HG03095 (cell line): ENCODE results near the gene CAPS.

Source experiments
- ATAC-seq: cut with Tn5 transposase; IDR thresholded peaks from one replicate; pipeline ENCODE4 v1.9.1; 2021; ENCODE audit warnings: moderate library complexity; ENCODE audit not compliant: unreplicated experiment

CAPS gene

DNA sequence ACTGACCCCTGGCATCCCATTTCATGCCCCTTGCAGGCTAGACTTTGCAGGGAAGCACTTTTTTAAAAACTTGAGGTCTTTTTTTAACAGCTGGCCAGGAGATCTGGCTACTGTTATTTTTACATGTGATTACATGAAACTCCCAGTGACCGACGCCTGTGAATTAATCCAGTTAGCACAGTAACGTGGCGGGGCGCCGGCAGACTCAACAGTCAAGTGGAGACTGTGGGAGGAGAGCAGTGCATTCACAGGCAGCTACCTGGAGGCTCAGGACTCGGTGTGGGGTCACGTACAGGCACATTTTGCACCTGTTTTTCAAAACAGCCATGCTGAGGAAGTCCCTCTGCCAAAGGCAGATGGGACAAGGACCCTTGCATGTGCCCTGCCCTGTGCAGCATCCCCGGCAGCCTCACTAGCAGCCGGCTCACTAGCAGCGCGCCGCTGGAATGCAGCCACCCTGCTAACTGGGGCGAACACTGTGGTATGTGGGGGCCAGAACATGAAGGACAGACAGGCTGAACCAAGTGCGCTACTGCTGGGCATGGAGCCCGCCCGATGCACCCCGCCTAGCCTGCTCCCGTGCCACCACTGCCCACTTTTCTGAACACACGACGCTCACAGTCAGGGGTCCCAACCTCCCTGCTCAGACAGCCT lies 18.7 kb downstream of the CAPS start:
- no peak for ATAC-seq

DNA sequence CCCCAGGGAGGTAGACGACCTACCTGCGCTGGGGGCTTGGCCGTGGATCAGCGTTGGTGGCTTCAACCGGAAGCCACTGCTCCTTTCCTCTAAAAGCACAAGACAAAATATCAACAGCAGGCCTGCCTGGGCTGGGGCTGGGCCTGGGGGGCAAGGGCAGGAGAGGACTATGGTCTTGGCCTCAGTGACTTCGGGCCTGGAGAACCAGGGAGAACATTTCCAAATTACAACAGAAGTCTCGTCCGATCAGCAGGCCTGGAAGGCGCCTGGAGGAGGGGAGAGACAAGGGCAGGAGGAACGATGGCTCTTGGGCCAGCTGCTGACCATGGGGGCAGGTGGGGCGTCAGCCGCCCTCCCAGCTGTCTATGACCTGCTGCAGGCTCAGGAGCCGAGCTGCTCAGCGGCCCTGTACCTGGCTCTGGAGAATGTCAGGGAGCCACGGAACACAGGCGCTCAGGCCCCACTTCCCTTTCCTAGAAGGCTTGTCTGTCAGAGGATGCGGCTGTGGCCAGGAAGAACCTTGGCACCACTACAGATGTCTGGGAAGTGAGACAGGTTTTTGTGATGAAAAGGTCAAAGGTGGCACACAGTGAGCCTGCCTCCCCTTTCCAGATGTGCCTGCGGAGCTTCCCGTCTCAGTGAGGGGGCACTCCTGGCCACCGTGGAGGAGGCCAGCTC lies 19.5 kb downstream of the CAPS start:
- no peak for ATAC-seq

DNA sequence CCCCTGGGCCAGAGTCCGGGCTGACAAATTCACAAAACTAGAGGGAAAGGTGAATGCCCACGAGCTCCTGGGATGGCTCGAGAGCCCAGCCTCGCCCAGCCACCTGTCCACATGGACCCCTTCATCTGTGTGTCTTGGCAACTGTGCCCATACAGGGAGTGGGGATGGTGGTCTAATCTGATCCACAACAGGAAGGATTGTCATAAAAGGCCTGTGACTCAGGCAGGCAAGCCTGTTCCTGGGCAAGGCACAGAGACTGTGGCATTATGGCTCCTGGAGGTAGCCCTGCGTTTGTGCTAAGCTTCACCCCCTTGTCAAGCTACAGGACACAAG lies 20.0 kb downstream of the CAPS start:
- ATAC-seq, result no peak

DNA sequence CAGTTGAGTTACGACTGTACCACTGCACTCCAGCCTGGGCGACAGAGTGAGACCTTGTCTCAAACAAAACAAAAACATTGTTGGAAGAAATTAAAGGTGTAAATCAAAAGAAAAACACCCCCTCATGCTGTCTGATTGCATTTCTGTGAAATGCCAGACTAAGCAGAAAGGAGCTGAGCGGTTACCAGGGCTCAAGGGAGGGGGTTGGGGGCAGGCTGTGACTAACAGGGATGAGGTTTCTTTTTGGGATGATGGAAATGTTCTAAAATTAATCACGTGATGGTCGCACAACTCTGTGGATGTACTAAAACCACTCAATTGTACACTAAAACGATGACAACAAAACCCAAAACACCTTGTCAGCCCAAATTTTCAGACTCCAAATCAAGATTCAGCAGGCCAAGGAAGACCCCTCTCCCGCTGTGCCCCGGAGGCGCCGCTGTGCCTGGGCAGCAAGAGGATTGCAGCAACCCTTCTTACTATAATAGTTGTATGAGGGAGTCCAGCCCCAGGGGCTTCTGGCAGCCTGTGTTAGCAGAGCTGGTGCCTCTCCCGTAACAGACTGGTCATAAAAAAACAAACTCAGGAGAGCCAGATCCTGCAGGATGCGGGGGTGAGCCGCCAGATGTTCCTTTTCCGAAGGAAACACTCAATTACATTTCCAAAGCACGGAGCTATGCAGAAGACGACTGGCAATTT lies 20.9 kb downstream of the CAPS start:
- ATAC-seq, result no peak

DNA sequence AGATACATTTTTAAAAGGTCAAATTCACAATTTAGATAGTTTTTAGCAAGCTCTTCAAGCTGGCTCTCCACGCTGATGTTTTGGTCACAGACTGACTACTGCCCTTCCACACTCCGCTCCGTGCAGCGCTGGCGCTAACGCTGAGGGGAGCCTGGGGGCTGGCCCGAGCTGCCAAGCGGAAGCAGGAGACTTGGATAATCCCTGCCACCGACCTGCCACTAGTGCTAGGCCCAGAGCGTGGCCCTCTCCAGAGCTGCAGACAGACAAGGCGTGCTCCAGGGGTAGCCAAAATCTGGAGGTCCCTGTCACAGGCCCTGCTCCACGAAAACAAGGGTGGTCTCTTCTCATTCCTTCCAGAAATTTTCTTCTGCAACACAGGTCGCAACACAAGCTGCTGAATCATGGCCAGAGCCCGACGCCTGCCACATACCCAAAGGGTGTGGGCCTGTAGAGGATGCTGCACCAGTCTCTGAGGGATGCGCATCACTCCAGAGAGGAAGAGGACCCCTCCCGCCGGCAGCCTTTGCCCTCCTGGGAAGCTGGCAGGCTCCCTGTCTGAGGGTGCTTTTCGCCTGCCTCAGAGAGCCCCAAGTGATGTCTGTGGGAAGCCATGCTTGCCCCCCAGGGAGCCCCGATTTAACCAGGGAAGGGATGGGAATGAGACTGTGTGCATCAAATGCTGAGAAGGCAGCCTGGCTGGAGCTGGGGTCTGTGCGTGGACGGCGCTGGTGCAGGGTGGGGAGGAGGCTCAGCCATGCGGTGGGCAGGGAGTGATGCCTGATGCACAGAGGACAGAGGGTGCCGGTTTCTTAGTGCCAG lies 21.6 kb downstream of the CAPS start:
- ATAC-seq, result no peak

DNA sequence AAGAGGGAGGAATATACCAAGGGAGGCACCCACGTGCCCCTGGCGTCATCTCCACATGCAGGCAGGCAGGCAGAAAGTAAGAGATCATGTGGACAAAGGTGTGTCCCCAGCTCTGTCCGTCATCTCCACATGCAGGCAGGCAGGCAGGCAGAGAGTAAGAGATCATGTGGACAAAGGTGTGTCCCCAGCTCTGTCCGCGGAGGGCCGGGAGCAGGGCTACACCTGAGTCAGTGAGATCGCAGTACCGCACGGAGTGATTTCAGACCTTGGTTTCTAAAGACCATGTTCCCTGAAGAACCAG lies 22.2 kb downstream of the CAPS start:
- ATAC-seq, result no peak

DNA sequence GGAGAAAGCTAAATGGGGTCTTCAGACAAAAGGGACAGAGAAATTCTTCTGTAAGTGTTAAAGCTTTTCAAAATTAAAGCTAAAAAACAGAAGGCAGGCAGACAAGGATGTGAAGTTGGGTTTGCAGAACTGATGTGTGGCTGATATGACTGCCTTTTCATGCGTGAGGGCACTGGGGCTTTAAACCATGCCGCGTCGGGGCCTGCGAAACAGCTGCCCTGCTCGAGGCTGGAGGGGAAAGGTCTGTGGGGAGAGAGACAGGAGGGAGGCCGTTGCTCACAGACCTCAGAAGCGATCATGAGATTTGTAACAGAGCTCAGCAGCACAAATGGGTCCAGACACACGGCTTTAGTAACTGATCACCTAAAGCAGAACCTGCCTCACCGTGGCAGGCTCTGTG lies 23.5 kb downstream of the CAPS start:
- no peak for ATAC-seq

DNA sequence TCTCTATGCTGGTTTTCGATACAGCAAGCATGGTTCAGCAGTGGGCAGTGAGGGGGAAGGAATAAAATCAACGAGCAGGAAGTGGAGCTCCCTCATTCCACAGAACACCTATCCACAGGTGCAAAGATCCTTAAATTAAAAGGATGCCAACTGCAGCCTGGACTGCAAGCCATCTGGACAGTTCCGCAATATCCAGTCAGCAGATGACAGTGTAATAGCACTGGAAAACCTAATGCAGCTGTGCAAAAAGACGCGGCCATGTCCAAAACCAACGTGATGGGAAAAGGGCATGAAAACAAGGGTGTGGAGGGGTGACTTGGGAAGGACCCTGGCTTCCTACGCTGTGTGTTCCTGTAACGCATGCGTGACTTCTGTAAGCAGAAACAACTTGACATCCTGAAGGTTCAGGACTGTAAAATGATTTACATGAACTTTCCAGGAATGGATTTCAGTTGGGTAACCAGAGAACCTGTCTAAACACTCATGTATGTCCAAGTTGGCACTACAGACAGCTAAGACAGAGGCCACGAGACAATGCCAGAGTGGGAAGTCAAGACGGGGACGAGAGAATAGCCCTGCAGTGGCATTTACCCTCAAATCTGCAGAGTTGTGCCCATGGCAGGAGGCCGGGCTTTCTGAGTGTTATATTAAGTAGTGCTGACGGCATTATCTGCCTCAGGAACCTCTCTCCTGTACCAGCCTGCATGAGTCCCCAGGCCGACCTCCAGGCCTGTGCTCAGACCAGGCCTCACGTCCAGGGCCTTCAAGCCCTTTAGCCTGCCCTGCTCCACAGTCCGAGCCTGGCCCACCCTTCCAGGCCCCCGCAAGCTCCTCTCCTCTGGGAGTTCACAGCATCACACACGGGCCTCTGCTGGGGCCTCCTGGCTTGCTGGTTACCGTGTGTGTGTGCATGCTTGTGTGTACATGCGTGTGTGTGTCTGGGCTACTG lies 26.5 kb downstream of the CAPS start:
- no peak for ATAC-seq

DNA sequence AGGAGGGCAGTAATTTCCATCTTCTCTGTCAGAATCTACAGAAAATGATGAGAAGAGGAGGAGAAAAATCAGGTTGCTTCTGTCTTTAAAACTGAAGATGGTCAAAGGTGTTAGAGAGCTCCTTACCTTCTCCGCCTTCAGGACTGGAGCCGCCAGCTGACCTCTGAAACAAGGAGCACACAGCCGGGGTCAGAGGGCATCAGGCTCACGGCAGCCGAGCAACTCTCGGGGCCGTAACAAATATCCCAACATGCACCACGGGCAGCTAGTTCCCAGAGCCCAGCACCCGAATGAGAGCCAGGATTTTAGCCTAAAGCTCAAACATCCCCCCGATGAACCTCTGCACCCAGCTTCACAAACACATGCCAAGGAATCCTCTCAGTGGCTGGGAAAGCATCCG lies 27.6 kb downstream of the CAPS start:
- ATAC-seq, result no peak

DNA sequence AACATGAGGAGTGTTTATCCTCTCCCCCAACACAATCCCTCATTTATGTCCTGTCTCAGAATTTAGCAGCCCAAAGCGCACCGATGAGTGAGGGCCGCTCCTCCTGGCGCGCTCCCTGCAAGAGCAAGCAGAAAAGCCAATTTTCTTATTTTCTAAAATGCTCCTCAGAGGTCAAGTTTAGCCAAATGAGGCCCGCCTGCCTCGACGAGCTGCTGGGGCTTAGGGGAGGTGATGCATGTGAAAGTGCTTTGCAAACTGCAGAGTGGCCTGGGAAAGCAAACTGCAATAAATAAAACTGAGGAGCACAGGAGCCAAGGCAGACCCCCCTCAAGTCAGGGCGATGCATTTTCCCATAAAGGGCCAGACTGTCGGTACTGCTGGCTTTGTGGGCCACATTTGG lies 29.0 kb downstream of the CAPS start:
- no peak for ATAC-seq

DNA sequence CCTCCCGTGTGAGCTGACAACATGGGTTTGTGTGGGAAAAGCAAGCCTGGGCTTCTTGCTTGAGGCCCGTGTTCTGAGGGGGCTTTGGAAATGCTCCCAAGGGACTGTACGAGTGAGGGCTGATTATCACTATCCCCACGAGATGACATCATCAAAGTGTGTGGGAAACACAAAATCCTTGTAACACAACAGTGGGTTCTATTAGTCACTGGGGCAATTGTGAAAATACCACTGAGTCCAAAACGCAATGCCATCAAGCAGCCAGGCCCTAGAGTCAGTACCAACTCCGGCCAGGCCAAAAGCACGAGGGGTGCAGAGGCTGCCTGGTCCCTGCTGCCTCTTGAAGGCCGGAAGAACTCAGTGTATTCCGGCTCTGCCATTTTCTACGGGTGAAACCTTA lies 29.6 kb downstream of the CAPS start:
- ATAC-seq, result no peak

DNA sequence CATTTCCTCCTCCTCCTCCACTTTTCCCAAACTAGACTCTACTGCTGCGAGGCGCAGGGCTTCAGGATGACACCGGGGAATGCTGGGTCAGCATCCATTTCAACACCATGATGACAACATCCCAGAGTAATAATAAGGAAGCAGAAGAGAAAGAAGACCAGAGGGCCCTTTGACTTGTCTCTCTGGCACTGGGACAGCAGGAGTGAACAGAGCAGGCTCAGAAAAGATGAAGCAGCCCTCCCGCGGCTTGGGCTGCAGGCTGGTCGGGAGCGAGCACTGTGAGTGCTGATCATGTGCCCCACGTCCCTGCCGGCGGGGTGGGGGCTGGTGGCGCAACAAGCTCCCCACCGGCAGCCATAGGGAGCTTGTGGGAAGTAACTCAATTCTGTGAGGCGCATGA lies 33.4 kb downstream of the CAPS start:
- no peak for ATAC-seq

DNA sequence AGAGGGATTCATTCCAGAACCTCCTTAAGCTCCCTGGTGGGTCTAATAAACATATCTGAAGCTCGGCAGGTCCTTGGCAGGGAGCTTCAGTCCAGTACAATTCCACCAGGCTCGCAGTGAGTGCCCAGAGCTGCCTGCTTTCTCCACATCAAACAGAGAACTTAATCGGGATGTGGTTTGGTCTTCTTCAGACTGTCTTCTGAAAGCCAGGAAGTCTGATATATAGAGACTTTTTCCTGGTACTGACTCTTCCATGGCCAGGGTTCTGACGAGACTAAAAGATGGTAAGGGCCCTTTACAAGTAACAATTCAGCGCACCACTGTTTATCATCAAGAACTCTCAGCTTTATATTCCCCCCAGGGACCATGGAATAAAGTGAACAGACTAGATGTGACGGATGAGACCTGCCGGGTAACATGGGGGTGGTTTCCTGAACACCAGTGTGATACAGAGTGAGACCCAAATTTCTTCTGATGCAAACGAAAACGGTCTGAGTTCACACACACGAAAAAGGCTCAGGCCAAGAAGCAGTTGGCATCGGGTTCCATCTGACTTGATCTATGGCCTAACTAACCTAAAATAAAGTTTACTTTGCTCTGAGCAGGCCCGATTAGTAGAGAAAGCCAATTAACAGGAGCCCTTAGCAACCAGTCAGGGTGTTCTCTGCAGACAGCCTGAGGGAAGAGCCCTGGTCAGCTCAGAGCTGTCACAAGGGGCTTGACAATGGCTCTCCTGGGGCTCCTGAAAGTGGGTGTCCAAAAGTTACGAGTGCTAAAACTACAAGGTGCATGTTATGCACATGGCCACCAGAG lies 34.9 kb downstream of the CAPS start:
- ATAC-seq, result no peak

DNA sequence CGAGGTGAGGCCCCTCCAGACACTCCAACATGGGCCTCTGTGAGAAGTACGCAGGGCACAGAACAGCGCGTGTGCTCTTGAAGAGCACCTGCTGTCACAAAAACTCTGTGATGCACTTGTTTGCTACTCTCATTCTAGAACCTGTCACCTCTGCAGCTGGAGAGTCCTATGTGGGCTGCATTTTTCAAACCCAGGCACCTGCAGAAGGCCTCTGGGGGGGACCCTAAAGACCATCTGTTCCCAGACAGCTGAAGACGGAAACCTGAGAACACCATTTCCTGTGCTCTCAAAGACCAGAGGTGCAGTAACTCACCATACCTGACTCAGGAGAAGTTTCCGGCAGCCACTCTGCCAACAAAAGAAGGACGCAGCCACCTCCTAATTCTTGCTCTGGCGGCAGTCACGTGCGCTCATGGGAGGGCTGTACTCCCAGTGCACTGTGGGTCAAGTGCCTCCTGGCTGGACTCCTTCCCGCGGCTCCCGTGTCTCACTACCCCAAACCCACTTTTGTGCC lies 35.8 kb downstream of the CAPS start:
- no peak for ATAC-seq

DNA sequence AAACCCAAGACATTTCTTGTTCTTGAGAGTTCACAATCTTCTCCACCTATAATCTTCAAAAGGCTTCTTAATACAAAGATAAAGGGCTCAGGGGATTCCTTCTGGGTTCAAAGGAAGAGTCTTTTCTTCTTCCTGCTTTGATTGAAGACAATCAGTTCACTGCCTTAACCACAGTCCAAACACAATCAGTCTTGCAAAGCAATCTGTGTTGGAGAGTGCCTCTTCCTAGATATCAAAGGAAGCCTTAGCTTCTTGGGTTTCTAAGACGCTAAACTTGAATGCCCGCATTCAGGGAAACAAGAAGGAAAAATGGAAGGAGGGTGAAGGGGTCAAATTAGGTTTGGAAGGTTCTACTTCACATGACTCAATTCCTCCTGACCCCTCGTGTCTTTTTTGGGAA lies 36.7 kb downstream of the CAPS start:
- no peak for ATAC-seq

DNA sequence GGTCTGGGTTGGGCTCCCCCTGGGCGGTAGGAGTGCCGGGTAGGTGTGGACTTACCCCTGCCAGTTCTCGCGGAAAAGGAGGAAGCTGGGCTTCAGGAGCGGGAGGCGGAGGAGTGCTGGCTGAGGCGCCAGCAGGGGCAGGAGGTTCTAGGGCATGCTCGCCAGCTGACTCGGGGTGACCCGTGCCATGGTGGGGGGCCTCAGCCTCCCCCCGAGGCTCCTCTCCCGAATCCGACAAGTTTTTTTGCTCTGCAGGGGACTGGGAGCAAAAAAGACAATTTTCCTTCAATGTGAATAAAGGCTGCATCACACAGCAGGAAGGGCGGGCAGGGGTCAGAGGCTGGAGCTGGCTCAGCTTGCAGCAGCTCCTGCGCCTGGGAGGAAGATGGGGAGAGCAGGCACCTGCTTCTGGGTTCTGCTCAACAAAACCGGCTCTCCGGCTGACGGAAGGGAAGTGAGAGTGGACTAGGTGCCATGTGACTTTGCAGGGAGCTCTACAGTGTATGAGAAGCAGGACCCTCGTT lies 37.3 kb downstream of the CAPS start:
- no peak for ATAC-seq

DNA sequence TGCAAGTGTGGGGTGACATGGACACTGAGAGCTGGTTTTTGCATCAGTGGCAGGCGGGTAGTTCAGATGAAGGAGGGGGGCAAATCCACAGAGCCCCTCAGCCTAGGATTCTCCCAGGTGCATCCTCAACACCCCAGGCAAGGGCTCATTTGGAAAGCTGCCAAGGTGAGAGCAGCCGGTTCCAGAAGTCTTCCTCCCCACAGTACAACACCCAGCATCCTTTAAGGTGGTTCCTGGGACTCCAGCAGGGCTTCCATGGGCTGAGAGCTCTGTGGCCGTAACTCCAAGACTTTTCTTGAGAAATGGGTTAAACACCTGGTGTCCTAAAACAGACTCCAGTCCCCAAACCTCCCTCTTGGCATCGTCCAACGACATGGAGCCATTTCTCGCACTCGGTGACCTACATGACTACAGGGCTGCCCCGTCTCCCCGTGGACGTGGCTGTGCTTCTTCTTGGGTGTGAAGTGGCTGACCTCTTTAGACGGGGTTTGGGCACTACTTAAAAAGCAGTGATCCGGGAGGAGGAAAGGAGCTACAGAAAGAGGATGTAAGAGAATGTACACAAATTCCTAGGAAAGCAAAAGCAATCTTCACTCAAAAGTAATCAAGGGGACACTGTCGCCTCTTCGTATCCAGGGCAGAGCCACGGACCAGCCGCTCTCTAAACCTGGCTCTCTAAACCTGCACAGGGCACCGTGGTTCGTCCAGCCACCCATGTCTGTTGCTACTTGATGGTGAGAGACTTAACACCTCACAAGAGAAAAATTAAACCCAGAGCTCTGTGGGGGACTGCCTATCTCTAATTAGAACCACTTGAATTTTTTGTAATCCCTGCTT lies 38.4 kb downstream of the CAPS start:
- no peak for ATAC-seq

DNA sequence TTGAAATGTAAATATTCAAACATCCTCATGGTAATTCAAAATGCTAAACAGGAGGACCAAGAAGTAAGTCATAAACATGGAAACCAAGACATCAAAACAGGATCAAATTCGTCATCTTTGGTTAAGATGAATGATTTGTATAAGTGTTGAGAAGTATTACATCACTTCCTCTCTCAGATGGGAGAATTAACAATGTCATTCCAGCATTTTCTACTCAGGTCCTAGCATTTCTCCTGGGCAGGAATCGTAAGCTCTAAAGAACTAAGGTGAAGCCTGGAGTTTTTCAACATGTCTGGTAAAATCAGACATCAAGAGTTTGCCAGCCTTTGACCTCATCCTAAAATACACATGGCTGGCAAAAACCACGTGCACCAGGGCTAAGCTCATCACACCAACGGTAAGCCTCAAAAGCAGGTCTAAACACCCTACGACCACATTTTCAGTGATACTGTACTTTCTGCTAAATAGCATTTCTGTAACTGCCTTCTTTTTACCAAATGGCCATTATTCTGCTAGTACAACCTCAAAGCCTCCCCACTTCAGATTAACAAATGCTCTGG lies 39.1 kb downstream of the CAPS start:
- no peak for ATAC-seq
